Kidney glomerular epithelial cell (primary cell): ENCODE measurements around the gene TTF2.
"Not testable (repeated sequence)": the region's sequence is repeated elsewhere in the genome, so short reads cannot be mapped to it uniquely, and the experiment has no call there.

ENCODE experiments used
- DNase-seq: peaks from one replicate; lab custom pipeline; 2025; lab: John Stamatoyannopoulos, UW

Gene TTF2

DNA sequence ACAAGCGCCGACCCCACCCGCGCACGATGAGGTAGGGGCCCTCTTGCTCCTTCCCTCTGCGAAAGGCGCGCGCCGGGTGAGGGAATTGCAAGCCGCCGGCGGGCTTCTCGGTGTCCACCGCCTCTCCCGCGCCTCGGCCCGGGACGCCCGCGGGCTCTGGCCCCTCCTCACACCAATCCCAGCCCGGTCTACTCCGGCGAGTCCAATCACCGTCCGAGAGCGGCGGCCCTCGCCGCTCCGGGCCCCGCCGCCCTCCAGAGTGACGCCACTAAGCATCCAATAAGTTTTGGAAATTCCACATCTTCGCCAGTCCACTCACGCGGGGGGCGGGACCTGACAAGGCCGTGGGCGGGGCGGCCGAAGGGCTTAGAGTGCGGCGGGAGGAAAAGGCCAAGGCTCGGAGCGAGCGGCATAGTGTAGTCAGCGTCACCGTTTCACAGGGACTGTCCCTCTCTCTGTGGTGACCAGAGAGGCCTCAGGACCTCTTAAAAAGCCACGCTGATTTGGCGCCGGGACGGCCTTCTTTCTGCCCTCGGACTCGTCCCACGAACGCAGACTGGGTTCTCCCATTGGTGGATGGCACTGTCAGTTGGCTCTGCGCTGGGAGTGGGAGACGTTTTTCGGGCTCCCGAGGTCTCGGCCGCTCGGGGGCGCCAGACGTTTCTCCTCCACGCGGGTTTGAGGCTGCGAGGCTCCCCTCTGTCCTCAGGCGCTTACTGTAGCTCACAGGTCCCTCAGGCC, 61.6 kb downstream of the TTF2 start, which contains the start of gene TRIM45:
Gene TRIM45 (minus strand): TSS at position 161 of the 741 bp plus-strand sequence. CDS start 548 bp downstream, outside the sequence.
- DNase-seq = peak; percentile 95

DNA sequence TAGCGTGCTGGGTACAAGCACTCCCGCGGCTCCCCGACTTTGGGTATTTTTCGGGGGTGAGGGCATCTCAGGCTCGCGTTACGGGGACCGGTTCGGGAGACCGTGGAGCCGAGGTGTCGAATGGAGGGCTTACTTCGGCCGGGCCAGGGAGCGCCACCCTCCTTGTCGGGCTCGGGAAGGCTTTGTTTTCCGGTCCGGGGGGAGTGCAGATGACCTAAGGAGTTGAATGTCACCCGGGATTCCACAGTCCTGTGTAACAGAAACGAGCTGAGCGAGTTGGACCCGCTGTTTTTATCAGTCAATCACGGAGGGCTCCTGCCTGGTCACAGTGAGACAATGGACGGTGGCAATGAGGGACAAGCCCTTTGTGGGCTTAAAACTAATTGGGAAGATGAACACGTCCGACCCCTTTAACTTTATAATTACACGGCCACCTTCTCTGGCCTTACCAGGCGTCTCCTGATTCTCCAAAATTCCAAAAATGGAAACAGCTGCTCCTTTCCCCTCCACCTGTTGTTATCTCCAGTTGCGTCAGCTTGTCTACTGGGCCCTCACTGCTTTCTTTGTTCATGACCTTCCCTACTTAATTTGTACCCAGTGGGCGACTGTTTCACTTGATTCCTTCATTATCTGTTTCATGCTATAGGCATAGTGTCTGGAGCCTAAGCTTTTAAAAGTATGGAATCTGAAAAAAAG, 62.4 kb downstream of the TTF2 start:
- no peak for DNase-seq

DNA sequence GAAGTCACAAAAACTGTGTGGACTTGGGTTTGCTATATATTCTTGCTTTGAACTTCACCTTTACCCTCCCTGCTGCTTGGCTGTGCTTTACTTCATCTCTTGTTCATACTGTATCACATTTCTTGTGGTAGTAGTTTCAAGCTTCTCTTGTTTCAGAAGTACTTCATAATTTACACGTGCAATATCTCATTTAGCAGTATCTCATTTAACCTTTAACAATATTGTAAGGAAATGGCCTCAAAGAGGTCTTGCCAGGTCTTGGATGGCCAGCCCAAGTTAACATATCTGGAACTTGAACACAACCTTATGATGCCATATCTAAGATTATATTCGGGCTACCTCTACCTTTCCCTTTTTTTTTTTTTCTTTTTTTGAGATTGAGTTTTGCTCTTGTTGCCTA, 63.1 kb downstream of the TTF2 start:
- no peak for DNase-seq

DNA sequence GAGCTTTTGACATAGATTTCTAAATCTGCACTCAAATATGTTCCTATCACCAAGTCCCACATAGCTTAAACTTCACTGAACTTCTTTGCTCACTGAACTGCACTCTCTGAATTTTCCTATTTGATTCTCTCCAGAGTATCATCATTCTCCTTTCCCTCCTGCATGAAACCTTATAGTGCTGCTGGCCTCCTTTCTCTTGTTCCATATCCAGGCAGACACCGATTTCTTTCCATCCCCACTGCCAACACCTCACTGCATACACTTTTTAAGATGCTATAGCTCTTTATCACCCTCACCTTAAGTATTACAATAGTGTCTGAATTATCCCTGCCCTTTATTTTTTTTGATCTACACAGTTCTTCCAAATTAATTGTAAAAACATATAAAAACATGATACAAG, 64.5 kb downstream of the TTF2 start:
- DNase-seq = no peak

DNA sequence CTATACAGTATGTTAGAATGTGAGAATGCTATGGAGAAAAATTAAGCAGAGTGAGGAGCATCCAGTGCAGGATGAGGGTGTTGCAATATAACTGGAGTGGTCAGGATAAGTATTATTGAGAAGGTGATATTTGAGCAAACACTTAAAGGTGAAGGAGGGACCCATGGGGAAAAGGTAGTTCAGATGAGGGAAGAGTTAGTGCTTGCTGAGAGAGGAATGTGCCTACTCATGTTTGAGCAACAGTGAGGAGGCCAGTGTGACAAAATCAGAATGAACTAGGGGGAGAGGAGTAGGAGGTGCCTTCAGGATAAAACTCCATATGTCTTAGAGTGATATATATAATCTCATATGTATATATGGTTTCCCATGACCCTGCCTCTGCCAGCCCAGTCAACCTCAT, 67.7 kb downstream of the TTF2 start:
- DNase-seq = no peak

DNA sequence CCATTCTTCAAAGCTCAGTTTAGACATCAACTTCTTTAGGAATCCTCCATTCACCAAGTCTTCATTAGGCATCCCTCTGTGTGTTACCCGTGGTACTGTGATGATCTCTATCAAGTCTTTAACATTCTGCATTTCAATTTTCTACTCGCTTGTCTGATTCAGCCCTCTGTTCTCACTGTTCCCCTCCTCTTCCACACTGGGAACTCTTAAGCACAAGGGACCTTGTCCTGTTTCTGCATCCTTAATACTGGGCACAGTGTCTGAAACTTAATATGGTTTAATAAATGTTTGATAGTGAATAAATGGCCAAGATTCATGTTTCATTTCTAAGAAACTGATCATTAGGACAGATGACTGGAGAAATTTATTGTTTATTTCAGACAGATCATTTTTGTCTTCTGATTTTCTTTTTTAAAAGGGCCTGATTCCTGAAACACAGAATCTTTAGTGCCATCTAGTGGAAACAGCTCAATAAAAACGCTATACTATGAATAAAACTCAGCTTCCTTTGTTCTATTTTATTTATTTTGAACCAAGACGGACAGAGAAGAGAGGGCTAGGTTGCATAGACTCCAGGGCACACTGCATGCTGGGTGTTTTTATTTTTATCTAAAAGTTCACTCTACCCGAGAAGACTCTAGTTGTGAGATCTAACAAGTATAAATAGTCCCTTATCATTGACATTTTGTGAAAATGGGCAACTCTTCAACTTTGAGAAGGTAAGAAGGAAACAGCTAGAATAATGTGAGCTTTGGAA, 68.4 kb downstream of the TTF2 start:
- DNase-seq = peak; percentile 72

DNA sequence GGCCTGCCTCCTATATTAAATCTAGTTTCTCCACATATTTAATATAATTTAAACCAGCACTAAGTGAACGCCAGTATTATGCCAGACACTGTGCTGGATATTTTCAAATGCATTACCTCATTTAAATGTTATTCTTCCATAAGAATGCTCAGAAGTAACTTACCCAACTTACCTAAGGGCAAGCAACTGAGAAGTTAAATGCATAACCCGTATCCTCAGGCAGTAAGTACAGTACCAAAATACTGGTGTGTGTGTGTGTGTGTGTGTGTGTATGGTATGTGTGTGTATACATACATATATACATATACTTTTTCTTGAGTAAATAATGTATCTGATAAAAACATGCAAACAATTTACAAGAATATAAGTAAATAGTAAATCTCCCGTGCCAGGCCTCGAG, 70.4 kb downstream of the TTF2 start:
- no peak for DNase-seq

DNA sequence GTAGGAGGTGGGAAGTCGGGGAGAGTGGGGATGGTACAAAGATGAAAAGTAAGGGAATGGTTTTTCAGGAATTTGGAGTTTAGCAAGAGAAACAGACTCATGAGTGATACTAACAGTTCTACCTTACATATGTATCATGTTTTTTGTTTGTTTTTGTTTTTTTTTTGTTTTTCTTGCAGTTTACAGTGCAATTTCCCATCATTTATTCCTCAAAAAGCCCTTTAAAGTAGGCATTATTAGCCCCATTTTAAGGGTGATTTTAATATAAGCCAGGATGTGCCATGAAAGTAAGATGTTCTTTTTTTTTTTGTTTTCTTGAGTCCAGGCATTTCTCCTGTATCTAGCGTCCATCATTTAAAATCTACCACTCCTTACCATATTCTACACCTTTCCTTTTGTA, 75.2 kb downstream of the TTF2 start:
- no peak for DNase-seq

DNA sequence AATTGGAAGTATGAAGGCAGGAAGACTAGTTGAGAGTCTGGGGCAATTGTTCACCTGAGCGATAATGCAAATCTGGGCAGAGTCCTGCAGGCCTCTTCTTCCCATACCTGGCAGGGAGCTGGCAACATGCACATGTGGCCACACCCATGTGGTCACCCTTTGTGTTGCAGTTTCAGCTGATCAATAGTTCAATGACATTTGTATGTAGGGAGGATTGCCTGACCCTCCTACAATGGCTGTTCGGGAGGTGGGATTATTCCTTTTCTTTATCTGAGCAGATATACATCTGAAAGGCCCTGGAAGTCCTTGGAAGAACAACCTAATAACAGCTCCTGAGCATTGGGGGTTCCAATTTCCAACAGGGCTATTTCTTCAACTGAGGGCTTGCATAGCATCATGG, 76.6 kb downstream of the TTF2 start:
- DNase-seq = no peak

DNA sequence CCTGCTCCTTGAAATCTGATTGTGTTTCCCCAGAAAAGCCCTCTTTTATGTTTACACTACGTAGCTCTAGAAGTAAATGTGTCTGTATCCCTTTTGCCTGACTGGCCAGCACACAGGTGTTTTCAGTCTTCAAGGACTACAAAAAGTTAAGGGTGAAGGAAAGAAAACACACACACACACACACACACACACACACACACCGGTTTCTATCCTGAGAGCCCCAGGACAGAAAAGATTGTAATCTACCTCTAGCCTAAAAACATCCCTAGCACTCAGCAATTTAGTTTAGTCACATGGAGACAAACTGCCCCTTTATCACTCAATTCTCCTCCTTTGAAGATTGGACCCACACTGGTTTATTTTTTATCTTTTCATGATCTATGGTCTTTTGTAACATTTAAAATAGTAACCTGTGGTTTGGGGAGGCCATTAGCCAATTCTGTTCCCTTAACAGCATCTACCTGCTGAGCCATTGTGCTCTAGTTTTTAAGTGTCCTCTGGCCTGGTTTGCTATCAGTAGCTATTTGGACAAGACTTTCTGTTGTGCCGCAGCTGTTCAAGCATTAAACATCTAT, 77.2 kb downstream of the TTF2 start:
- DNase-seq = no peak

DNA sequence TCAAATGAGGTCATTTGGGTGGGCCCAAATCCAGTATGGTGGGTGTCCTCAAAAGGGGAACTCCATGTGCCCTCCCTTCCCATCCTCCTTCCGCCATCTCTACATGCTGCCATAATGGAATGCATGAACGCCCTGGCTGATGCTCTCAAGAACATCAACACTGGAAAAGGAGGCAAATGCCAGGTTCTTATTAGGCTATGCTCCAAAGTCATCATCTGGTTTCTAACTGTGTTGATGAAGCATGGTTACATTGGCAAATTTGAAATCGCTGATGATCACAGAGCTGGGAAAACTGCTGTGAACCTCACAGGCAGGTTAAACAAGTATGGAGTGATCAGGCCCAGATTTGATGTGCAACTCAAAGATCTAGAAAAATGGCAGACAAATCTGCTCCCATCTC, 78.0 kb downstream of the TTF2 start:
- no peak for DNase-seq

DNA sequence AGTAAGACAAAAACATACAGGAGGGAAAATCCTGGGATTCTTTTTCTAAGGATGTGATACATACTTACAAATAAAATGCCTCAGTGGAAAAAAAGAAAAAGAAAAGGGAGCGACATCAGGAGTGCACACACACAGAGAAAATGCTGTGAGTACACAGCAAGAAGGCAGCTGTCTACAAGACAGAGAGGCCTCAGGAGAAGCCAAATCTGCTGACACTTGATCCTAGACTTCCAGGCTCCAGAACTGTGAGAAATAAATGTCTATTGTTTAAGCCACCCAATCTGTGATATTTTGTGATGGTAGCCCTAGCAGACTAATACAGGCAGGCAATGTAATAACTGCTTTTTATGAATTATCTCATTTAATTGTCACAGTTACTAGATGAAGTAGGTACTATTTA, 78.4 kb downstream of the TTF2 start:
- no peak for DNase-seq

DNA sequence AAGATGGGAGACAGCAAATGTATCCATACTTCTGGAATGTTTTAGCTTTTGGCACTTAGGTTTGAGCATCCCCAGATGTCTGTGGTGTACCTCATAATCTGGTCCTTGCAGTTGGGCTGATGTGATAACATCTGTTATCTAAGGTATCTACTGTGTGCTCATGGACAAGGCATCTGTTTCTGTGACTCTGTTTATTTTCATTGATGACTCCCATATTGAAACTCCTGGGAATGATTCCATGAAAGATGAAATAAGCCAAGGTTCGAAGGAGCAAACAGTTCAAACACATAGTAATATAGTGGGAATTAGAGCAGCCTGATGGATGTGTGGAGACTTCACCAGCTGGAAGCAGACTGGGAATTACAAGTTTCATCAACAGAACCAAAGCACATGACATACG, 82.1 kb downstream of the TTF2 start:
- no peak for DNase-seq

DNA sequence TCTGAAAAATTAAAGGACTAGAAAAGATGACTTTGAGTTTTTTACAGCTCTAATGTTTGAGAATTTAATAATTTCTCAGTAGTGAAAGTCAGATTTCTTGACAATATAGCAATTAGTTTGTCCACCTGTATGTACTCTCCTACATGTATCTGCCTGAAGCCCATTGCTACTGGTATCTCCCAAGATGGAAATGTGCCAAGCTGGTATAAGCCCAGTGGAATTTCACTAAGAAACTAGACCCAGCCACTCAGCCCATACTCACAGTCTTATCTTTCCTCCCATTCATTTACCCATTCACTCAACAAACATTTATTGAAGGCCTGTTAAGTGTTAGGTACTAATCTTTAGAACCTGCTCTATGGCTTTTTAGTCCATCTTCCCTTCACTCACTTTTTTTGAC, 83.0 kb downstream of the TTF2 start:
- DNase-seq = no peak

DNA sequence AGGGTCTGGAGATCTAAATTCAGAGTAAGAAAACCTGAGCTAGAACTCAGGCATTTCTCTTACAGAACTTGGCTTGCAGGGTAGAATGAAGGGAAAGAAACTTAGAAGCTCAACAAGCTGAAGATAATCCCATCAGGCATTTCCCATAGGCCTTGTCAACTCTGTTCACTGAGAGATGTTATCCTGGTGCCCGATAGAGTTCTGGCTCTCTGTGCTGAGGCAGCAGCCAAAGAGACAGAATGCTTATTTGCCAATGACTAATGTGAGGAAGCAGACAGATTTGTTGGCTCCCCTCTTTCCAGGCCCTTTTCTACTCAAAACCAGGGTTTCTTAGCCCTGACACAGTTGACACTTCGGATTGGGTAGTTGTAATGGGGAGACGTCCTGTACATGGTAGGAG, 83.7 kb downstream of the TTF2 start:
- DNase-seq = no peak

DNA sequence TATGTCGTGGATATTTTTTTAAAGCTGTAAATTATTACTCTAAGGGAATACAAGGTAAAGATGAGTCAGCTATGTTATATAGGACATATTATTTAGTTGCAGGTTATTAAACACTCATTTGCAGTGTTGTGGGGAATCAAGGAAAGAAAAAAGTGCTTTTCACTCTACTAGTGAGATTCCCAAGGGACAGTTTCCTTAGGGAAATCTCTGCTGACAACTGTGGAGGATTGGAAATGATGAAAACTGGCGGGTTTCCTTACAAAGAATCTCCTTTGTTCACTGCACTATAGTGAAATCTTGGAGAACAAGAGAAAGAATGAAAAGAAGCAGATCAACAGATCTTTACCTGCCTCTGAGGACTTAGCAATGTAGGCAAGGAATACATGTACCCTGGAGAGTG, 85.9 kb downstream of the TTF2 start:
- DNase-seq = peak; percentile 16

DNA sequence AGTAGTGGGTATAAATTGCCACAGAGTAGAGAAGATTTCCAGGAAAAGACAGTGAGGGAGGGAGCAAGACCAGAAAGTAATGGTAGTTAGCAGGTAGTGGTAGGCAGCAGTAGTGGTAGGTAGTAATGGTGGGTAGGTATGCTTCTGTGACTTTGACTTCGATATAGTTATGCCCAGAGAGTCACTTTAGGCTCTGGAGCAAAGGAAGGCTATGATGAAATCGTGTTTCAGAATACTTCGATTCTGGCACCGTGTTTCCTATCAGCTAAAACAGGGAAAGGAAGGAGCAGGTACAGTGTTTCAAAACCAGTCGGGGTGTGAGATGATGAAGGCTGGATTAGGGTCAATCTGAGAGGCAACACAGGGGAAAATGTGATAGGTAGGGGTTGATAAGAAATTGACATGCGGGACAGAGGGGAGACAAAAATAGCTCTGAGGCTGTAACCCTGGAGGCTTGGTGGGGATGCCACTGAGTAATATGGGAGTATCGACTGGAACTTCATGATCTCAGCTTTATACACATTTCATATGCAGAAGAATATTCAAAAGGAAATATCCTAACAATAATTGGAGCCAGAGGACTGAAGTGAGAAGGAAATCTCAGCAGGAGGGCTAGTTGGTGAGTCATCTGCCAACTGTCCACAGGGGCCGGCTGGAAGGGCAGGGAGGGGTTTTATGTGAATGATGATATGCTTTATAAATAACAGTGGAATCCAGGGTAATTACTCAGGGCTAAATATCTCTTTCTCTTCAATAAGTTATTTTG, 86.6 kb downstream of the TTF2 start:
- DNase-seq = peak; percentile 91

DNA sequence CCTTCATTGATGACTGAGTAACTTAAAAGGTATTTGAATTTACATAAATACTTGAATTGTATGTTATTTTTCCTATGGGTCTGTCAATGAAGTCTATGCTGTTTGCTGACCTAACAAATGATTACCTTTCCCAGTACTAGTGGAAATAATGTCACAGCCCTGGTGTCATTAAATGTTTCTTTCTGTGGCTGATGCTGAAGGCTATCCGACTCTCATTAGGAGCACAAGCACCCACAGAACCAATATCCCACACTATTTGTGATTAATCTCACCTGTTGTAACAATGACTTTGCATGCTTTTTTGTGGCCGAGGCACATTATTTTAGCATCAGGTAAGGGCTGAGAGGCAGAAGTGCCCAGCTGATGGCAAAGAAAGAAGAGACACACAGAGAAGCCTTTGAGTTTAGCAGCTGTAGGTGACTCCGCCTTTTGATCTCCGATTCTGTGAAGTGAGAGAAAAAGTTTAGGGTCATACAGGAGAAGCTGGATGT, 87.3 kb downstream of the TTF2 start:
- DNase-seq = no peak

DNA sequence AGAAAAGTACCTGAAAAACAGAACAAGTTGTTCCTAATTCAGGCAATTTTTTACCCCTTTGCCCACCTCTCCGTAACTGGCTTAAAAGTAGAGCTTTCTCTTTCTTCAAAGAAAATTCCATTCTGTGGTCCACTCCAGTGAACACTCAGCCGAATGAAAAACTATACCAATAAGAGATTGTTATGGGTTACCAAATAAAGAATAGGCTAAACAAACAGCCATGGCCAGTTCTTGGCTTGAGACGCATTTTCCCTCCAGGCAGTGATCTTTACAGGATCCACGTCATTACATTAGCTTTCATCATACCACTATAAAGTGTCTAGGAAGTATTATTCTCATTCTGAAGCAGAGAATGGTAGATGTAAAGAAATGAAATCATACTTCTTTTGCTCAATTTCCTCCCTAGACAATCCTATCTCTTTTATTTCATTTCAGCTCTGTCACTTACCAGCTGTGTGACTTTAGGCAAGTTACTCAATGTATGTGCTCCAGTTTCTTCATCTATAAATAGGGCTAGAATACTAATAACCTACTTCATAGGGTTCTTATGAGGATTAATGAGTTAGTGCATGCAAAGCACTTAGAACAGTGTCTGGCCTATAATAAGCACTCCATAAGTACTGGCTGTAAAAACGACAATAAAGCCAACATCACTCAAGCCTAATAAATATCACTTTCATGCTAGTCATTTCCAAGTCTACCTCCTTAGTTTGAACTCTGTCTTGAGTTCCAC, 87.9 kb downstream of the TTF2 start:
- DNase-seq = peak; percentile 52

DNA sequence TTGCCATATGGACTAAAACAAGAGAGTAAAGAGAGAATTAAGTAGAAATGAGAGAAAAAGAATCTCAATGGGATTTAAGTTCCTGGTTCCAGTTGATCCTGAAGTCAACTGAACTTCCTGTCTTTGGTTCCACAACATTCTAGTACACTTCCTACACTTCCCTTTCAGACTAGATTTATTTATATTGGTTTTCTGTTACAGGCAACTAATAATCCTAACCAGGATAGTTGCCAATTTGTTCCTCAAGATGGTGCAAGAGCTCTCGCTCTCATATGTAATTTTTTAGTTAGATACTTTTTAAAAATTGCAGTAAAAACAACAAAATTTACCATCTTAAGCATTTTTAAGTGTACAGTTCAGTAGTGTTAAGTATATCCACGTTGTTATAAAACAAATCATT, 90.2 kb downstream of the TTF2 start:
- no peak for DNase-seq

DNA sequence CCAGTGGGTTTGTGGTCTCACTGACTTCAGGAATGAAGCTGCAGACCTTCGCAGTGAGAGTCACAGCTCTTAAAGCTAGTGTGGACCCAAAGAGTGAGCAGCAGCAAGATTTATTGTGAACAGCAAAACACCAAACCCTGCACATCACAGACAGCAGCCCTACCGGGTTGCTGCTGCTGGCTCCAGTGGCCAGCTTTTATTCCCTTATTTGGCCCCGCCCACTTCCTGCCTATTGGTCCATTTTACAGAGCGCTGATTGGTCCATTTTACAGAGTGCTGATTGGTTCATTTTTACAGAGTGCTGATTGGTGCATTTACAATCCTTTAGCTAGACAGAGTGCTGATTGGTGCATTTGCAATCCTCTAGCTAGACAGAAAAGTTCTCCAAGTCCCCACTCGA, 91.2 kb downstream of the TTF2 start:
- not testable (repeated sequence) for DNase-seq
